Measurements from ENCODE around the gene LRRC8A.

DNA sequence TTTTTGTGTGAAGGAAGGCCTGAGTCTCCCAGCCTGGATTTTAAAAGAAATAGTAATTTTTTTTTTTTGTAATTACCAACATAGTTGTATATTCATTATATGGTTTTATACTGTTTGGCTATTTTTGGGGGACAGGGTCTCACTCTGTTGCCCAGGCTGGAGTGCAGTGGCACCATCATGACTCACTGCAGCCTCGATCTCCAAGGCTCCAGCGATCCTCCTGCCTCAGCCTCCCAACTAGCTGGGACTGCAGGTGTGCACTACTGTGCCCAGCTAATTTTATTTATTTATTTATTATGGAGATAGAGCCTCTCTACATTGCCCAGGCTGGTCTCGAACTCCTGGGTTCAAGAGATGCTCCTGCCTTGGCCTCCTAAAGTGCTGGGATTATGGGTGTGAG, 5.1 kb downstream of the LRRC8A start:
- TF ChIP-seq POLR2AphosphoS5 (IDR thresholded peaks at IDR 0.05) (no peak), POLR2A (IDR thresholded peaks at IDR 0.05; ENCODE audit: low read depth) (no peak)
- TF ChIP-seq, protein P1, sequence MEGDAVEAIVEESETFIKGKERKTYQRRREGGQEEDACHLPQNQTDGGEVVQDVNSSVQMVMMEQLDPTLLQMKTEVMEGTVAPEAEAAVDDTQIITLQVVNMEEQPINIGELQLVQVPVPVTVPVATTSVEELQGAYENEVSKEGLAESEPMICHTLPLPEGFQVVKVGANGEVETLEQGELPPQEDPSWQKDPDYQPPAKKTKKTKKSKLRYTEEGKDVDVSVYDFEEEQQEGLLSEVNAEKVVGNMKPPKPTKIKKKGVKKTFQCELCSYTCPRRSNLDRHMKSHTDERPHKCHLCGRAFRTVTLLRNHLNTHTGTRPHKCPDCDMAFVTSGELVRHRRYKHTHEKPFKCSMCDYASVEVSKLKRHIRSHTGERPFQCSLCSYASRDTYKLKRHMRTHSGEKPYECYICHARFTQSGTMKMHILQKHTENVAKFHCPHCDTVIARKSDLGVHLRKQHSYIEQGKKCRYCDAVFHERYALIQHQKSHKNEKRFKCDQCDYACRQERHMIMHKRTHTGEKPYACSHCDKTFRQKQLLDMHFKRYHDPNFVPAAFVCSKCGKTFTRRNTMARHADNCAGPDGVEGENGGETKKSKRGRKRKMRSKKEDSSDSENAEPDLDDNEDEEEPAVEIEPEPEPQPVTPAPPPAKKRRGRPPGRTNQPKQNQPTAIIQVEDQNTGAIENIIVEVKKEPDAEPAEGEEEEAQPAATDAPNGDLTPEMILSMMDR (IDR thresholded peaks at IDR 0.05) = no peak
